Astrocyte of the cerebellum (primary cell): ENCODE results near the gene UBN1.

Experiments
- DNase-seq: peaks from one replicate; pipeline ENCODE4 v3.0.0-alpha.2; 2011; ENCODE audit warnings: low read depth
- H3K4me3 ChIP-seq: 2 replicates; pipeline ENCODE4 v1.5.1; 2011; ENCODE audit warnings: mild to moderate bottlenecking, low read depth, low read length, moderate library complexity
- CTCF ChIP-seq: IDR thresholded peaks from 2 replicates; pipeline ENCODE4 v1.5.1; 2012; ENCODE audit warnings: low read length, low read depth, moderate library complexity, mild to moderate bottlenecking; ENCODE audit errors: missing control alignments
- in situ Hi-C: cut with HindIII; loops from 2 replicates; pipeline ENCODE4 v1.10.0; 2017; ENCODE audit warnings: low sequenced_read_pairs

Gene UBN1

GRCh38 chr16:4871071-4871470 is 23.8 kb downstream of the UBN1 start:
- DNase-seq = no peak
- TF ChIP-seq CTCF = no peak
- H3K4me3 ChIP-seq = no peak overlapping the region
- in situ Hi-C loops = no loop called here

- H3K4me3 ChIP-seq = no peak overlapping the region
- DNase-seq = no peak
- in situ Hi-C loops = no loop called here
- TF ChIP-seq CTCF = no peak
These were observed 25.8 kb downstream of the UBN1 start for GRCh38 chr16:4873091-4873490.

- TF ChIP-seq CTCF = no peak
- no peak overlapping the region for H3K4me3 ChIP-seq
- no peak for DNase-seq
- in situ Hi-C loops = no loop called here
These were observed 27.4 kb downstream of the UBN1 start for GRCh38 chr16:4874666-4875065.

- no peak for DNase-seq
- no peak overlapping the region for H3K4me3 ChIP-seq
- TF ChIP-seq CTCF = no peak
- in situ Hi-C loops = no loop called here
These were observed 29.5 kb downstream of the UBN1 start for GRCh38 chr16:4876646-4877379.

- in situ Hi-C loops = no loop called here
These were observed 30.1 kb downstream of the UBN1 start for GRCh38 chr16:4877380-4877685.

GRCh38 chr16:4879049-4879448 is 31.8 kb downstream of the UBN1 start:
- no peak for TF ChIP-seq CTCF
- in situ Hi-C loops = no loop called here
- H3K4me3 ChIP-seq = no peak overlapping the region
- no peak for DNase-seq

More at GRCh38 chr16:4877380-4877685, 30.1 kb downstream of the UBN1 start:
- no peak for DNase-seq
- no peak for TF ChIP-seq CTCF
- no peak overlapping the region for H3K4me3 ChIP-seq
